ENCODE measurements around the gene TFAP2E.

- no peak for TF ChIP-seq CTCF (IDR thresholded peaks at IDR 0.05)
- TF ChIP-seq ZFX (IDR thresholded peaks at IDR 0.05; ENCODE audit: borderline replicate concordance): no peak
These were observed 3.2 kb upstream of the TFAP2E start for GRCh38 chr1:35569936-35570335.

Data from 22Rv1 (cell line).